H1 (cell line): Measurements from ENCODE around the gene NSA2. TPM values are rescaled to one million over a fixed set of nuclear protein-coding genes. Genes with fewer than 3 reads are reported as not detected.

Experiments used
- CTCF ChIA-PET: fragments of 300-600 bp; sonication (Branson Sonifier 250); formaldehyde crosslinking; loops from one replicate; lab custom pipeline; 2021; ENCODE audit not compliant: partially characterized antibody; lab: Charles Lee
- POLR2A ChIA-PET: fragments of 300-600 bp; sonication (Branson Sonifier 250); formaldehyde crosslinking; loops from one replicate; lab custom pipeline; 2021; ENCODE audit warnings: inconsistent platforms; ENCODE audit not compliant: partially characterized antibody; lab: Charles Lee
- DNase-seq, 2 experiments: peaks; one replicate each; pipeline versions ENCODE4 v3.0.0 to v3.0.0-alpha.2; 2010 to 2022; ENCODE audit warnings: low spot score in 2 of 2, low read depth in 1 of 2, mixed read lengths in 1 of 2
- FAIRE-seq: peaks from 2 replicates; lab custom pipeline; 2011; peaks lifted over from hg19 to GRCh38; lab: Jason Lieb, UNC
- H2AFZ ChIP-seq: 2 replicates; pipeline ENCODE4 v1.8.1; 2012; ENCODE audit warnings: low read length, inconsistent platforms
- H2AK5ac ChIP-seq: 2 replicates; pipeline ENCODE4 v1.6.1; 2013; ENCODE audit warnings: low read depth, low read length
- H2BK120ac ChIP-seq: replicated peaks from 2 replicates; pipeline ENCODE3; 2013; ENCODE audit warnings: low read depth, low read length, inconsistent platforms
- H2BK12ac ChIP-seq: 2 replicates; pipeline ENCODE4 v1.6.1; 2013; ENCODE audit warnings: low read depth, low read length
- H2BK15ac ChIP-seq: 2 replicates; pipeline ENCODE4 v1.6.1; 2013; ENCODE audit warnings: low read length
- H2BK20ac ChIP-seq: 2 replicates; pipeline ENCODE4 v1.6.1; 2013; ENCODE audit warnings: low read length
- H2BK5ac ChIP-seq: 2 replicates; pipeline ENCODE4 v1.6.1; 2013; ENCODE audit warnings: low read depth, low read length
- H3K14ac ChIP-seq: 2 replicates; pipeline ENCODE4 v1.6.1; 2013; ENCODE audit warnings: inconsistent platforms; ENCODE audit not compliant: insufficient read length
- H3K18ac ChIP-seq: 2 replicates; pipeline ENCODE4 v1.6.1; 2013; ENCODE audit warnings: low read length; ENCODE audit errors: extremely low read depth
- H3K23ac ChIP-seq: 2 replicates; pipeline ENCODE4 v1.6.1; 2013; ENCODE audit warnings: inconsistent platforms; ENCODE audit not compliant: insufficient read length
- H3K23me2 ChIP-seq: 2 replicates; pipeline ENCODE4 v1.6.1; 2013; ENCODE audit warnings: low read depth, low read length
- H3K27ac ChIP-seq: 2 replicates; pipeline ENCODE4 v1.6.1; 2011; ENCODE audit warnings: low read depth, low read length, inconsistent platforms
- H3K27me3 ChIP-seq, 4 experiments: replicated peaks in 1 of 4; 1 replicate in 1 of 4; 2 replicates in 3 of 4; pipeline versions ENCODE4 v1.6.1 to v1.8.1; 2011 to 2013; ENCODE audit warnings: low read length in 3 of 4, mild to moderate bottlenecking in 3 of 4, inconsistent platforms in 2 of 4, mixed read lengths in 2 of 4, moderate library complexity in 1 of 4; ENCODE audit not compliant: control insufficient read depth in 3 of 4, insufficient read depth in 3 of 4; ENCODE audit errors: extremely low read depth in 1 of 4
- H3K36me3 ChIP-seq, 4 experiments: 2 replicates each; pipeline versions ENCODE4 v1.6.1 to v1.8.1; 2011 to 2013; ENCODE audit warnings: mild to moderate bottlenecking in 4 of 4, low read length in 3 of 4, moderate library complexity in 2 of 4, control low read depth in 1 of 4, inconsistent platforms in 1 of 4; ENCODE audit not compliant: insufficient read depth in 4 of 4, control insufficient read depth in 2 of 4
- H3K4ac ChIP-seq: replicated peaks from 2 replicates; pipeline ENCODE3; 2013; ENCODE audit warnings: low read length, low read depth, mixed read lengths, inconsistent platforms; ENCODE audit not compliant: insufficient read length
- H3K4me1 ChIP-seq, 4 experiments: replicated peaks in 1 of 4; 1 replicate in 1 of 4; 2 replicates in 3 of 4; pipeline versions ENCODE4 v1.6.1 to v1.8.1; 2011 to 2013; ENCODE audit warnings: low read length in 3 of 4, inconsistent platforms in 2 of 4, mixed read lengths in 1 of 4; ENCODE audit not compliant: insufficient read depth in 4 of 4, control insufficient read depth in 3 of 4
- H3K4me2 ChIP-seq, 2 experiments: 2 replicates each; pipeline versions ENCODE4 v1.6.1 to v1.8.1; 2011 to 2013; ENCODE audit warnings: low read depth in 2 of 2, low read length in 2 of 2, control low read depth in 1 of 2, inconsistent platforms in 1 of 2, mild to moderate bottlenecking in 1 of 2; ENCODE audit not compliant: insufficient read depth in 1 of 2
- H3K4me3 ChIP-seq, 4 experiments: fragments of 200-600, 300-600 bp in 1 of 4; sonication (generic), shearing (Covaris generic), sonication (Bioruptor Twin) in 1 of 4; 2 replicates each; pipeline versions ENCODE4 v1.5.1 to v1.8.1; 2011 to 2016; ENCODE audit warnings: low read length in 4 of 4, low read depth in 3 of 4, control low read depth in 2 of 4, inconsistent platforms in 2 of 4, mild to moderate bottlenecking in 2 of 4, mixed read lengths in 1 of 4, moderate library complexity in 1 of 4; ENCODE audit not compliant: insufficient read depth in 2 of 4; ENCODE audit errors: extremely low read depth in 1 of 4
- H3K56ac ChIP-seq: replicated peaks from 2 replicates; pipeline ENCODE3; 2013; ENCODE audit warnings: low read depth, mild to moderate bottlenecking, mixed read lengths, low read length, inconsistent platforms; ENCODE audit not compliant: insufficient read length
- H3K79me1 ChIP-seq: 2 replicates; pipeline ENCODE4 v1.6.1; 2013; ENCODE audit warnings: low read depth, low read length, control low read depth
- H3K79me2 ChIP-seq, 2 experiments: 2 replicates each; pipeline versions ENCODE4 v1.6.1 to v1.8.1; 2012 to 2013; ENCODE audit warnings: low read length in 2 of 2, mild to moderate bottlenecking in 2 of 2, inconsistent platforms in 1 of 2; ENCODE audit not compliant: insufficient read depth in 2 of 2, control insufficient read depth in 1 of 2
- H3K9ac ChIP-seq, 4 experiments: replicated peaks in 1 of 4; 1 replicate in 1 of 4; 2 replicates in 3 of 4; pipeline versions ENCODE4 v1.6.1 to v1.8.1; 2011 to 2013; ENCODE audit warnings: low read depth in 3 of 4, low read length in 3 of 4, control low read depth in 2 of 4, mild to moderate bottlenecking in 2 of 4, moderate library complexity in 2 of 4, inconsistent platforms in 1 of 4; ENCODE audit errors: extremely low read depth in 1 of 4
- H3K9me3 ChIP-seq, 2 experiments: 2 replicates each; pipeline versions ENCODE4 v1.6.1 to v1.8.1; 2012 to 2013; ENCODE audit warnings: mild to moderate bottlenecking in 2 of 2, moderate library complexity in 2 of 2, control low read depth in 1 of 2, inconsistent platforms in 1 of 2, low read depth in 1 of 2, low read length in 1 of 2, mixed read lengths in 1 of 2; ENCODE audit not compliant: insufficient read depth in 2 of 2
- H4K20me1 ChIP-seq, 2 experiments: replicated peaks in 1 of 2; 2 replicates each; pipeline versions ENCODE3 to v1.8.1; 2011 to 2013; ENCODE audit warnings: inconsistent platforms in 2 of 2, low read length in 2 of 2, mild to moderate bottlenecking in 1 of 2; ENCODE audit not compliant: insufficient read depth in 2 of 2, control insufficient read depth in 1 of 2
- H4K5ac ChIP-seq: 2 replicates; pipeline ENCODE4 v1.6.1; 2013; ENCODE audit warnings: low read length, low read depth, mixed read lengths, inconsistent platforms; ENCODE audit not compliant: insufficient read length
- H4K8ac ChIP-seq: 2 replicates; pipeline ENCODE4 v1.8.0; 2013; ENCODE audit warnings: mild to moderate bottlenecking, moderate library complexity, low read length, inconsistent platforms; ENCODE audit not compliant: insufficient read depth; ENCODE audit errors: extremely low read depth
- H4K91ac ChIP-seq: replicated peaks from 2 replicates; pipeline ENCODE3; 2013; ENCODE audit warnings: low read length, mixed read lengths, inconsistent platforms; ENCODE audit not compliant: insufficient read length
- EZH2 ChIP-seq: fragments of 200-600 bp; sonication (generic); IDR thresholded peaks from 2 replicates; pipeline ENCODE4 v1.7.1; 2012; ENCODE audit warnings: low read depth, mild to moderate bottlenecking, moderate library complexity, low read length, inconsistent platforms; ENCODE audit not compliant: severe bottlenecking
- FOSL1 ChIP-seq: IDR thresholded peaks from 2 replicates; pipeline ENCODE4 v1.6.1; 2011; ENCODE audit warnings: mild to moderate bottlenecking, low read depth, low read length, moderate library complexity; ENCODE audit not compliant: insufficient read depth
- HDAC6 ChIP-seq: IDR thresholded peaks from one replicate; pipeline ENCODE4 v1.7.1; 2012; ENCODE audit warnings: low read depth, mild to moderate bottlenecking, inconsistent platforms, low read length, moderate library complexity
- JUN ChIP-seq: IDR thresholded peaks from 2 replicates; pipeline ENCODE4 v1.6.1; 2011; ENCODE audit warnings: low read depth, mild to moderate bottlenecking, improper control_type of control experiment, low read length
- KDM5A ChIP-seq: fragments of 200-600 bp; IDR thresholded peaks from 2 replicates; pipeline ENCODE4 v1.7.1; 2012; ENCODE audit warnings: mild to moderate bottlenecking, low read length, inconsistent platforms, mixed read lengths
- MAFK ChIP-seq: IDR thresholded peaks from 2 replicates; pipeline ENCODE4 v1.6.1; 2012; ENCODE audit warnings: low read depth, mild to moderate bottlenecking, improper control_type of control experiment, low read length
- PHF8 ChIP-seq: fragments of 200-600 bp; sonication (generic); conservative IDR thresholded peaks from 2 replicates; pipeline ENCODE4 v1.7.1; 2012; ENCODE audit warnings: low read depth, mild to moderate bottlenecking, inconsistent platforms, low read length, moderate library complexity
- SAP30 ChIP-seq: fragments of 300-600 bp; sonication (generic); IDR thresholded peaks from 2 replicates; pipeline ENCODE4 v1.7.1; 2012; ENCODE audit warnings: low read length, moderate library complexity, mild to moderate bottlenecking, inconsistent platforms; ENCODE audit not compliant: insufficient read depth, insufficient replicate concordance
- SP2 ChIP-seq: IDR thresholded peaks from 2 replicates; pipeline ENCODE4 v1.6.1; 2012; ENCODE audit warnings: mild to moderate bottlenecking, low read length, inconsistent platforms
- WGBS, 2 experiments: shearing (Covaris generic) in 1 of 2; methylation state at CpG; one replicate each; pipeline versions ENCODE4 v1.1.6 to v1.1.7; 2013 to 2015; ENCODE audit warnings: low lambda C conversion rate in 2 of 2, mixed read lengths in 2 of 2, inconsistent platforms in 1 of 2, low coverage in 1 of 2, missing lambda C conversion rate in 1 of 2; ENCODE audit not compliant: insufficient replicate concordance in 2 of 2, insufficient coverage in 1 of 2, insufficient read length in 1 of 2; ENCODE audit errors: extremely low coverage in 1 of 2, missing lambda C conversion rate in 1 of 2; 5-methylcytosine and 5-hydroxymethylcytosine counted together
- polyA plus RNA-seq, 7 experiments: library from polyadenylated mRNA; depleted of rRNA in 3 of 7; stranded (reverse) in 5 of 7; unstranded in 2 of 7; fragments of >200 nt in 5 of 7; fragments of 200-250 nt in 2 of 7; gene quantifications; 1 replicate in 5 of 7; 2 replicates in 1 of 7; 4 replicates in 1 of 7; pipeline versions ENCODE4 v1.2.1 to v1.2.3, GENCODE V29; 2011 to 2013; ENCODE audit warnings: missing spikeins in 2 of 7, mixed read lengths in 2 of 7
- total RNA-seq: library from RNA; stranded (reverse); fragmentation: NEBNext Ultra II Directional; extraction: Animal tissue kit (Norgen Biotek cat#: 25700); gene quantifications from 2 replicates; pipeline ENCODE4 v1.2.1, GENCODE V29; 2021
- TF ChIP-seq, protein P1 (sequence below): IDR thresholded peaks from 2 replicates; pipeline ENCODE4 v1.6.1; 2011; ENCODE audit warnings: low read depth, mild to moderate bottlenecking, low read length; ENCODE audit not compliant: insufficient read depth
- TF ChIP-seq, protein P2 (sequence below), 3 experiments: IDR thresholded peaks; 1 replicate in 2 of 3; 2 replicates in 1 of 3; pipeline versions ENCODE4 v1.5.1 to v1.6.1; 2011; ENCODE audit warnings: low read length in 3 of 3, mild to moderate bottlenecking in 3 of 3, inconsistent platforms in 2 of 3, low read depth in 1 of 3, moderate library complexity in 1 of 3; ENCODE audit not compliant: insufficient read depth in 1 of 3; ENCODE audit errors: control extremely low read depth in 1 of 3

Gene NSA2
- total and polyA plus RNA-seq, 2 of the 8 experiments (the other 6 are each of a cell fraction or from before 2014, with no cell fraction given), result 17.0 to 68.7 TPM

DNA sequence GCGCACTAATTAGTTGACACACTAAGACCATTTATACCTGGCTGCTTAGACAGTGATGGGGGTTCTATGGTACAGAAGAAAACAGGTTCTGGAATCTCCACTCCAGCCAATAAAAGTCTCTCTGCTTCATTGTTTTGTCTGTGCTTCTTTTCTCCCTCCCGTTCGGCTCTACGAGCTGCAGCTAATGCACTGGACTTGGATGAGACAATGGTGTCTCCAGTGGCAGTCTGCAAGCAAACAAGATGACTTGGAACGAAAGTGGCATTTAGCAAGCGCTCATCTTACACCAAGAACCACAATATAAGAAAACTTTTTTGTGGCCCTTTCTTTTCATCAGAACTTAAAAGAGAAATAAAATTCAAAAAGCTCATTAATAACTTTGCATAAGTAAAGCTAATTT lies 30.3 kb upstream of the NSA2 start:
- WGBS, 2 experiments, result 96% methylated on average over 6 of the region's 6 CpGs; no CpG with 5 or more reads in 1 of the 2 experiments
- H3K4me2 ChIP-seq, result no peak overlapping the region
- no peak overlapping the region for H2BK5ac ChIP-seq
- H2BK15ac ChIP-seq, result no peak overlapping the region
- CTCF ChIA-PET, result no interaction called here
- H4K91ac ChIP-seq, result no peak overlapping the region
- no peak overlapping the region for H3K56ac ChIP-seq
- no peaks in the 10 kb centered on the region for H3K4me1 ChIP-seq
- H3K4me3 ChIP-seq, result no peak overlapping the region
- no peak overlapping the region for H4K8ac ChIP-seq
- no peak overlapping the region for H3K18ac ChIP-seq
- no peak overlapping the region for H2BK12ac ChIP-seq
- no peak for FAIRE-seq
- no peak for DNase-seq
- no peak overlapping the region for H3K14ac ChIP-seq
- H3K36me3 ChIP-seq, result peaks cover 2 to 34% (median 16%) of the 10 kb centered on the region in 4 experiments; a peak in 5 of 8 replicates
- no peak overlapping the region for H2BK20ac ChIP-seq
- no peaks in the 10 kb centered on the region for H3K79me1 ChIP-seq
- H3K9me3 ChIP-seq, result no peaks in the 10 kb centered on the region
- POLR2A ChIA-PET, result no interaction called here
- H4K5ac ChIP-seq, result no peak overlapping the region
- no peak overlapping the region for H2AFZ ChIP-seq
- no peaks in the 10 kb centered on the region for H3K79me2 ChIP-seq
- no peak overlapping the region for H2BK120ac ChIP-seq
- H2AK5ac ChIP-seq, result no peak overlapping the region
- H3K27ac ChIP-seq, result no peak overlapping the region
- H3K4ac ChIP-seq, result no peak overlapping the region
- H4K20me1 ChIP-seq, result no peaks in the 10 kb centered on the region
- no peak overlapping the region for H3K23ac ChIP-seq
- no peaks in the 10 kb centered on the region; the same call in 1 of the 2 replicates for H3K23me2 ChIP-seq
- H3K27me3 ChIP-seq, result peaks cover 0 to 1% (median 0%) of the 10 kb centered on the region in 4 experiments; a peak in 1 of 7 replicates
- no peak overlapping the region for H3K9ac ChIP-seq
- TF ChIP-seq SAP30 (no peak), PHF8 (no peak), SP2 (no peak), JUN (no peak), EZH2 (no peak), KDM5A (no peak), HDAC6 (no peak), MAFK (no peak), FOSL1 (no peak)
- TF ChIP-seq, protein P1, sequence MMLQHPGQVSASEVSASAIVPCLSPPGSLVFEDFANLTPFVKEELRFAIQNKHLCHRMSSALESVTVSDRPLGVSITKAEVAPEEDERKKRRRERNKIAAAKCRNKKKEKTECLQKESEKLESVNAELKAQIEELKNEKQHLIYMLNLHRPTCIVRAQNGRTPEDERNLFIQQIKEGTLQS, result no peak
- TF ChIP-seq, protein P2, sequence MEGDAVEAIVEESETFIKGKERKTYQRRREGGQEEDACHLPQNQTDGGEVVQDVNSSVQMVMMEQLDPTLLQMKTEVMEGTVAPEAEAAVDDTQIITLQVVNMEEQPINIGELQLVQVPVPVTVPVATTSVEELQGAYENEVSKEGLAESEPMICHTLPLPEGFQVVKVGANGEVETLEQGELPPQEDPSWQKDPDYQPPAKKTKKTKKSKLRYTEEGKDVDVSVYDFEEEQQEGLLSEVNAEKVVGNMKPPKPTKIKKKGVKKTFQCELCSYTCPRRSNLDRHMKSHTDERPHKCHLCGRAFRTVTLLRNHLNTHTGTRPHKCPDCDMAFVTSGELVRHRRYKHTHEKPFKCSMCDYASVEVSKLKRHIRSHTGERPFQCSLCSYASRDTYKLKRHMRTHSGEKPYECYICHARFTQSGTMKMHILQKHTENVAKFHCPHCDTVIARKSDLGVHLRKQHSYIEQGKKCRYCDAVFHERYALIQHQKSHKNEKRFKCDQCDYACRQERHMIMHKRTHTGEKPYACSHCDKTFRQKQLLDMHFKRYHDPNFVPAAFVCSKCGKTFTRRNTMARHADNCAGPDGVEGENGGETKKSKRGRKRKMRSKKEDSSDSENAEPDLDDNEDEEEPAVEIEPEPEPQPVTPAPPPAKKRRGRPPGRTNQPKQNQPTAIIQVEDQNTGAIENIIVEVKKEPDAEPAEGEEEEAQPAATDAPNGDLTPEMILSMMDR (IDR thresholded peaks at IDR 0.05; ENCODE audit: control extremely low read depth in 1 of 3, insufficient read depth in 1 of 3, low read depth in 1 of 3, low read length in 3 of 3), result no peak
